HEK293 (cell line): ENCODE data around the gene GPATCH3.

Experiments
- IKZF3 ChIP-seq: fragments of 450-650 bp; IDR thresholded peaks from 2 replicates; pipeline ENCODE4 v1.5.0; 2018; ENCODE audit warnings: missing biosample characterization, mild to moderate bottlenecking, missing genetic modification characterization, moderate library complexity
- ZBTB17 ChIP-seq: fragments of 450-650 bp; formaldehyde crosslinking; IDR thresholded peaks from 2 replicates; pipeline ENCODE4 v1.5.1; 2016; ENCODE audit warnings: missing biosample characterization, missing genetic modification characterization
- ZNF112 ChIP-seq: fragments of 450-650 bp; formaldehyde crosslinking; IDR thresholded peaks from 2 replicates; pipeline ENCODE4 v1.5.0; 2017; ENCODE audit warnings: missing biosample characterization, missing genetic modification characterization
- ZNF121 ChIP-seq: fragments of 450-650 bp; formaldehyde crosslinking; IDR thresholded peaks from 2 replicates; pipeline ENCODE4 v1.5.1; 2016; ENCODE audit warnings: missing biosample characterization, missing genetic modification characterization
- ZNF140 ChIP-seq: fragments of 450-650 bp; formaldehyde crosslinking; IDR thresholded peaks from 2 replicates; pipeline ENCODE4 v1.5.1; 2016; ENCODE audit warnings: missing biosample characterization, missing genetic modification characterization
- ZNF350 ChIP-seq: fragments of 450-650 bp; formaldehyde crosslinking; IDR thresholded peaks from 2 replicates; pipeline ENCODE4 v1.5.0; 2017; ENCODE audit warnings: missing biosample characterization, mild to moderate bottlenecking, missing genetic modification characterization
- ZNF416 ChIP-seq: fragments of 450-650 bp; formaldehyde crosslinking; IDR thresholded peaks from 2 replicates; pipeline ENCODE4 v1.5.1; 2016; ENCODE audit warnings: missing biosample characterization, missing genetic modification characterization
- TF ChIP-seq, protein P1 (sequence below): fragments of 450-650 bp; formaldehyde crosslinking; IDR thresholded peaks from 2 replicates; pipeline ENCODE4 v1.5.1; 2016; ENCODE audit warnings: missing biosample characterization, missing genetic modification characterization
- TF ChIP-seq, protein P2 (sequence below): fragments of 450-650 bp; formaldehyde crosslinking; IDR thresholded peaks from 2 replicates; pipeline ENCODE4 v1.5.1; 2017; ENCODE audit warnings: missing biosample characterization, missing genetic modification characterization
- TF ChIP-seq, protein P3 (sequence below): fragments of 450-650 bp; formaldehyde crosslinking; IDR thresholded peaks from 2 replicates; pipeline ENCODE4 v1.5.1; 2016; ENCODE audit warnings: missing biosample characterization, missing genetic modification characterization
- TF ChIP-seq, protein P4 (sequence below): fragments of 450-650 bp; formaldehyde crosslinking; IDR thresholded peaks from 2 replicates; pipeline ENCODE4 v1.5.1; 2017; ENCODE audit warnings: missing biosample characterization, missing genetic modification characterization

DNA sequence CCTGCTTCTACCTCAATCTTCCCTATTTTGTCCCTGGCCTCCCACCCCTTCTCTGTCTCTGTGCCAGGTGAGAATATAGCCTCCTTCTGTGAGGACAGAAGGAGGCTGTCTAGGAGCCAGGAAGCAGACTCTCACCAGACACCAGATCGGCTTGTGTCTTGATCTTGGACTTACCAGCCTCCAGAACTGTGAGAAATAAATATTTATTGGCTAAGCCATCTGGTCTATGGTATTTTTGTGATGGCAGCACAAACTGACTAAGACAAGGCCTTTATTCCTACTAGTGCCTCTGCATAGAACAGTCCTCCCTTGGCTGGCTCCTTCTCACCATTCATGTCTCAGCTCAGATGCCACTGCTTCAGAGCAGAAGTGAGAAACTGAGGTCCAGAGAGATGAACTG lies 12.0 kb downstream of the GPATCH3 start:
- TF ChIP-seq, protein P1, sequence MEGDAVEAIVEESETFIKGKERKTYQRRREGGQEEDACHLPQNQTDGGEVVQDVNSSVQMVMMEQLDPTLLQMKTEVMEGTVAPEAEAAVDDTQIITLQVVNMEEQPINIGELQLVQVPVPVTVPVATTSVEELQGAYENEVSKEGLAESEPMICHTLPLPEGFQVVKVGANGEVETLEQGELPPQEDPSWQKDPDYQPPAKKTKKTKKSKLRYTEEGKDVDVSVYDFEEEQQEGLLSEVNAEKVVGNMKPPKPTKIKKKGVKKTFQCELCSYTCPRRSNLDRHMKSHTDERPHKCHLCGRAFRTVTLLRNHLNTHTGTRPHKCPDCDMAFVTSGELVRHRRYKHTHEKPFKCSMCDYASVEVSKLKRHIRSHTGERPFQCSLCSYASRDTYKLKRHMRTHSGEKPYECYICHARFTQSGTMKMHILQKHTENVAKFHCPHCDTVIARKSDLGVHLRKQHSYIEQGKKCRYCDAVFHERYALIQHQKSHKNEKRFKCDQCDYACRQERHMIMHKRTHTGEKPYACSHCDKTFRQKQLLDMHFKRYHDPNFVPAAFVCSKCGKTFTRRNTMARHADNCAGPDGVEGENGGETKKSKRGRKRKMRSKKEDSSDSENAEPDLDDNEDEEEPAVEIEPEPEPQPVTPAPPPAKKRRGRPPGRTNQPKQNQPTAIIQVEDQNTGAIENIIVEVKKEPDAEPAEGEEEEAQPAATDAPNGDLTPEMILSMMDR (tag by site-specific recombination) = no peak
- no peak for TF ChIP-seq ZNF140
- TF ChIP-seq, protein P2, sequence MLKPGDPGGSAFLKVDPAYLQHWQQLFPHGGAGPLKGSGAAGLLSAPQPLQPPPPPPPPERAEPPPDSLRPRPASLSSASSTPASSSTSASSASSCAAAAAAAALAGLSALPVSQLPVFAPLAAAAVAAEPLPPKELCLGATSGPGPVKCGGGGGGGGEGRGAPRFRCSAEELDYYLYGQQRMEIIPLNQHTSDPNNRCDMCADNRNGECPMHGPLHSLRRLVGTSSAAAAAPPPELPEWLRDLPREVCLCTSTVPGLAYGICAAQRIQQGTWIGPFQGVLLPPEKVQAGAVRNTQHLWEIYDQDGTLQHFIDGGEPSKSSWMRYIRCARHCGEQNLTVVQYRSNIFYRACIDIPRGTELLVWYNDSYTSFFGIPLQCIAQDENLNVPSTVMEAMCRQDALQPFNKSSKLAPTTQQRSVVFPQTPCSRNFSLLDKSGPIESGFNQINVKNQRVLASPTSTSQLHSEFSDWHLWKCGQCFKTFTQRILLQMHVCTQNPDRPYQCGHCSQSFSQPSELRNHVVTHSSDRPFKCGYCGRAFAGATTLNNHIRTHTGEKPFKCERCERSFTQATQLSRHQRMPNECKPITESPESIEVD (tag by site-specific recombination) = no peak
- TF ChIP-seq ZNF350 (tag by site-specific recombination) = no peak
- no peak for TF ChIP-seq ZNF121 (tag by site-specific recombination)
- no peak for TF ChIP-seq ZBTB17 (tag by site-specific recombination)
- TF ChIP-seq ZNF416 (tag by site-specific recombination) = no peak
- no peak for TF ChIP-seq IKZF3
- TF ChIP-seq, protein P3, sequence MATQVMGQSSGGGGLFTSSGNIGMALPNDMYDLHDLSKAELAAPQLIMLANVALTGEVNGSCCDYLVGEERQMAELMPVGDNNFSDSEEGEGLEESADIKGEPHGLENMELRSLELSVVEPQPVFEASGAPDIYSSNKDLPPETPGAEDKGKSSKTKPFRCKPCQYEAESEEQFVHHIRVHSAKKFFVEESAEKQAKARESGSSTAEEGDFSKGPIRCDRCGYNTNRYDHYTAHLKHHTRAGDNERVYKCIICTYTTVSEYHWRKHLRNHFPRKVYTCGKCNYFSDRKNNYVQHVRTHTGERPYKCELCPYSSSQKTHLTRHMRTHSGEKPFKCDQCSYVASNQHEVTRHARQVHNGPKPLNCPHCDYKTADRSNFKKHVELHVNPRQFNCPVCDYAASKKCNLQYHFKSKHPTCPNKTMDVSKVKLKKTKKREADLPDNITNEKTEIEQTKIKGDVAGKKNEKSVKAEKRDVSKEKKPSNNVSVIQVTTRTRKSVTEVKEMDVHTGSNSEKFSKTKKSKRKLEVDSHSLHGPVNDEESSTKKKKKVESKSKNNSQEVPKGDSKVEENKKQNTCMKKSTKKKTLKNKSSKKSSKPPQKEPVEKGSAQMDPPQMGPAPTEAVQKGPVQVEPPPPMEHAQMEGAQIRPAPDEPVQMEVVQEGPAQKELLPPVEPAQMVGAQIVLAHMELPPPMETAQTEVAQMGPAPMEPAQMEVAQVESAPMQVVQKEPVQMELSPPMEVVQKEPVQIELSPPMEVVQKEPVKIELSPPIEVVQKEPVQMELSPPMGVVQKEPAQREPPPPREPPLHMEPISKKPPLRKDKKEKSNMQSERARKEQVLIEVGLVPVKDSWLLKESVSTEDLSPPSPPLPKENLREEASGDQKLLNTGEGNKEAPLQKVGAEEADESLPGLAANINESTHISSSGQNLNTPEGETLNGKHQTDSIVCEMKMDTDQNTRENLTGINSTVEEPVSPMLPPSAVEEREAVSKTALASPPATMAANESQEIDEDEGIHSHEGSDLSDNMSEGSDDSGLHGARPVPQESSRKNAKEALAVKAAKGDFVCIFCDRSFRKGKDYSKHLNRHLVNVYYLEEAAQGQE (tag by site-specific recombination) = no peak
- TF ChIP-seq, protein P4, sequence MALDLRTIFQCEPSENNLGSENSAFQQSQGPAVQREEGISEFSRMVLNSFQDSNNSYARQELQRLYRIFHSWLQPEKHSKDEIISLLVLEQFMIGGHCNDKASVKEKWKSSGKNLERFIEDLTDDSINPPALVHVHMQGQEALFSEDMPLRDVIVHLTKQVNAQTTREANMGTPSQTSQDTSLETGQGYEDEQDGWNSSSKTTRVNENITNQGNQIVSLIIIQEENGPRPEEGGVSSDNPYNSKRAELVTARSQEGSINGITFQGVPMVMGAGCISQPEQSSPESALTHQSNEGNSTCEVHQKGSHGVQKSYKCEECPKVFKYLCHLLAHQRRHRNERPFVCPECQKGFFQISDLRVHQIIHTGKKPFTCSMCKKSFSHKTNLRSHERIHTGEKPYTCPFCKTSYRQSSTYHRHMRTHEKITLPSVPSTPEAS (tag by site-specific recombination) = no peak
- no peak for TF ChIP-seq ZNF112 (tag by site-specific recombination)
